Measurements from ENCODE around the gene ATG101. TPM values are rescaled to one million over a fixed set of nuclear protein-coding genes. Genes with fewer than 3 reads are reported as not detected.

ATG101 gene
- total and polyA plus RNA-seq, 2 of the 8 experiments (the other 6 are each of a cell fraction or from before 2014, with no cell fraction given): 49.8 to 55.9 TPM

GRCh38 chr12:52060498-52061177 is 9.1 kb upstream of the ATG101 start:
- Histone ChIP-seq H2BK12ac (ENCODE audit: low read depth, low read length) (no peak overlapping the region), H4K8ac (ENCODE audit: extremely low read depth, insufficient read depth, low read length) (no peak overlapping the region), H3K23me2 (ENCODE audit: low read depth, low read length) (no peaks in the 10 kb centered on the region), H3K79me2 (ENCODE audit: control insufficient read depth in 1 of 2, insufficient read depth in 2 of 2, low read length in 2 of 2) (no peaks in the 10 kb centered on the region), H3K27me3 (replicated peaks in 1 of 4; ENCODE audit: control insufficient read depth in 3 of 4, extremely low read depth in 1 of 4, insufficient read depth in 3 of 4, low read length in 3 of 4) (peaks cover 0 to 2% (median 0%) of the 10 kb centered on the region in 4 experiments; a peak in 2 of 7 replicates), H2AK5ac (ENCODE audit: low read depth, low read length) (no peak overlapping the region), H3K56ac (replicated peaks; ENCODE audit: insufficient read length, low read depth, low read length) (no peak overlapping the region), H2AFZ (ENCODE audit: low read length) (no peak overlapping the region), H3K4me3 (ENCODE audit: extremely low read depth in 1 of 4, insufficient read depth in 2 of 4, low read depth in 3 of 4, low read length in 4 of 4) (no peak overlapping the region), H2BK20ac (ENCODE audit: low read length) (no peak overlapping the region), H3K18ac (ENCODE audit: extremely low read depth, low read length) (no peak overlapping the region), H3K36me3 (ENCODE audit: control insufficient read depth in 2 of 4, insufficient read depth in 4 of 4, low read length in 3 of 4) (peaks cover 0 to 6% (median 4%) of the 10 kb centered on the region in 4 experiments; a peak in 4 of 8 replicates), H3K4me2 (ENCODE audit: insufficient read depth in 1 of 2, low read depth in 2 of 2, low read length in 2 of 2) (no peak overlapping the region), H3K23ac (ENCODE audit: insufficient read length) (no peak overlapping the region), H3K79me1 (ENCODE audit: low read depth, low read length) (no peaks in the 10 kb centered on the region), H4K20me1 (replicated peaks in 1 of 2; ENCODE audit: control insufficient read depth in 1 of 2, insufficient read depth in 2 of 2, low read length in 2 of 2) (peaks cover 2 to 3% of the 10 kb centered on the region in 2 experiments), H3K4ac (replicated peaks; ENCODE audit: insufficient read length, low read depth, low read length) (no peak overlapping the region), H4K5ac (ENCODE audit: insufficient read length, low read depth, low read length) (no peak overlapping the region), H2BK5ac (ENCODE audit: low read depth, low read length) (no peak overlapping the region), H3K9me3 (ENCODE audit: insufficient read depth in 2 of 2, low read depth in 1 of 2, low read length in 1 of 2) (no peaks in the 10 kb centered on the region), H3K14ac (ENCODE audit: insufficient read length) (no peak overlapping the region), H3K4me1 (replicated peaks in 1 of 4; ENCODE audit: control insufficient read depth in 3 of 4, insufficient read depth in 4 of 4, low read length in 3 of 4) (no peaks in the 10 kb centered on the region; a peak in 1 of 7 replicates), H4K91ac (replicated peaks; ENCODE audit: insufficient read length, low read length) (no peak overlapping the region), H3K27ac (ENCODE audit: low read depth, low read length) (no peak overlapping the region), H2BK15ac (ENCODE audit: low read length) (no peak overlapping the region), H3K9ac (replicated peaks in 1 of 4; ENCODE audit: extremely low read depth in 1 of 4, low read depth in 3 of 4, low read length in 3 of 4) (no peak overlapping the region), H2BK120ac (replicated peaks; ENCODE audit: low read depth, low read length) (no peak overlapping the region)
- peak in 1 of 2 experiments; percentile 45 for DNase-seq (ENCODE audit: low read depth in 1 of 2, low spot score in 2 of 2)
- ChIA-PET CTCF (ENCODE audit: partially characterized antibody) (interaction anchor here (0.9 to 34.1 kb wide), 10 partner anchors 10 to 61 kb away, joined by 3 to 1022 read pairs (median 4); partner anchors contain the start of genes ATG101 and SMIM41), POLR2A (ENCODE audit: partially characterized antibody) (interaction anchor here (0.7 to 3.0 kb wide), 6 partner anchors 9 to 59 kb away, joined by 3 to 8 read pairs (median 4); partner anchors contain the start of genes ATG101 and NR4A1)
- FAIRE-seq: no peak
- WGBS, 2 experiments (ENCODE audit: extremely low coverage in 1 of 2, insufficient coverage in 1 of 2, insufficient read length in 1 of 2, insufficient replicate concordance in 2 of 2, low coverage in 1 of 2, low lambda C conversion rate in 2 of 2, missing lambda C conversion rate in 1 of 2): 85% methylated on average over 9 of the region's 14 CpGs; no CpG with 5 or more reads in 1 of the 2 experiments
- TF ChIP-seq RNF2 (IDR thresholded peaks at IDR 0.05; ENCODE audit: borderline replicate concordance, low read depth, low read length, missing control alignments, poor library complexity, severe bottlenecking) (no peak), CBX8 (IDR thresholded peaks at IDR 0.05; ENCODE audit: borderline replicate concordance, low read depth, low read length) (no peak), GABPA (IDR thresholded peaks at IDR 0.05; ENCODE audit: borderline replicate concordance, insufficient read depth, low read length) (no peak), FOSL1 (IDR thresholded peaks at IDR 0.05; ENCODE audit: insufficient read depth, low read depth, low read length) (no peak), TEAD4 (IDR thresholded peaks at IDR 0.05; ENCODE audit: low read depth, low read length) (no peak), NRF1 (IDR thresholded peaks at IDR 0.05; ENCODE audit: low read depth, low read length) (no peak), ATF2 (IDR thresholded peaks at IDR 0.05; ENCODE audit: low read length) (no peak), BRCA1 (IDR thresholded peaks at IDR 0.05; ENCODE audit: low read depth, low read length) (no peak), KDM4A (IDR thresholded peaks at IDR 0.05; ENCODE audit: low read depth, low read length, severe bottlenecking) (no peak), KDM1A (IDR thresholded peaks at IDR 0.05; ENCODE audit: borderline replicate concordance, low read length) (no peak)

All from H1 (cell line).